NCI-H748 (cell line): Measurements from ENCODE around the gene FGD1.
"Not testable (repeated sequence)": the region's sequence is repeated elsewhere in the genome, so short reads cannot be mapped to it uniquely, and the experiment has no call there.

Experiments
- DNase-seq: peaks from one replicate; lab custom pipeline; 2025; ENCODE audit not compliant: unreplicated experiment; lab: John Stamatoyannopoulos, UW

Gene FGD1

DNA sequence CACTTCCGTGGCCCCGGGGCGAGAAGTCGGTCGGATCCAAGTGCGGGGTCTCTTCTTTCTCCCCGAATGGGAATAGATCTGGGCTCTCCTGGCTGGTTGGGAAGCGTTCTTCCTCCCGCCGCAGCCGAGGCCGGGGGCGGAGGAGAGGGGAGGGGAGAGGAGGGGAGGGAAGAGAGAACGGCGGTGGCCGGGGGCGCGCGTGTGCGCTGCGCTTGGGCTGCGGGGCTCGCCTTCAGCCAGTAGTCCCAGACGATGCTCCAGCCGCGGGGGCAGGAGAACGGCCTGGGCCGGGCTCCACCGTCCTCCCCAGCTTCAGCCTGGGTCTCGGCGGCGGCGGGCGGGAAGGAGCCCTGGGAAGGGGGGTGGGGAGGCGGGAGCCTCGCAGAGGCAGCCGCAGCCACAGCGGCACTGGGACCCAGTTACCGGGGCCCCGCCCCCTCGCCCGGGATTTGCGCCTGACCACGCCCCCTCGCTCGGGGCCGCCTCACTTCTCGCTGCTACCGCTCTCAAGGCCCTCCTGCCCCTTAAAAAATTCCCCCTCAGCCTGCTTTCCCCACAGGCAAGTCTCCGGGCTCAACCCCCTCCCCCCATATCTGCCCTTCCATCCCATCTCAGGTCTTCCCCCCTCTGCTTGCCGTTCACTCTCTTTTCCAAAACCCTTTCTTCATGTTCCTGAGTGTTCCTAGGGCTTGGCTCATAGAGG is at the start of gene FGD1:
Gene FGD1 (minus strand): TSS at position 421 of the 703 bp plus-strand sequence. CDS start 802 bp downstream, outside the sequence.
- peak; percentile 81 for DNase-seq

DNA sequence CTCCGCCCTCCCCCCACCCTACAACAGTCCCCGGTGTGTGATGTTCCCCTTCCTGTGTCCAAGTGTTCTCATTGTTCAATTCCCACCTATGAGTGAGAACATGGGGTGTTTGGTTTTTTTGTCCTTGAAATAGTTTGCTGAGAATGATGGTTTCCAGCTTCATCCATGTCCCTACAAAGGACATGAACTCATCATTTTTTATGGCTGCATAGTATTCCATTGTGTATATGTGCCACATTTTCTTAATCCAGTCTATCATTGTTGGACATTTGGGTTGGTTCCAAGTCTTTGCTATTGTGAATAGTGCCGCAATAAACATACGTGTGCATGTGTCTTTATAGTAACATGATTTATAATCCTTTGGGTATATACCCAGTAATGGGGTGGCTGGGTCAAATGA is 46.2 kb upstream of the FGD1 start:
- not testable (repeated sequence) for DNase-seq

DNA sequence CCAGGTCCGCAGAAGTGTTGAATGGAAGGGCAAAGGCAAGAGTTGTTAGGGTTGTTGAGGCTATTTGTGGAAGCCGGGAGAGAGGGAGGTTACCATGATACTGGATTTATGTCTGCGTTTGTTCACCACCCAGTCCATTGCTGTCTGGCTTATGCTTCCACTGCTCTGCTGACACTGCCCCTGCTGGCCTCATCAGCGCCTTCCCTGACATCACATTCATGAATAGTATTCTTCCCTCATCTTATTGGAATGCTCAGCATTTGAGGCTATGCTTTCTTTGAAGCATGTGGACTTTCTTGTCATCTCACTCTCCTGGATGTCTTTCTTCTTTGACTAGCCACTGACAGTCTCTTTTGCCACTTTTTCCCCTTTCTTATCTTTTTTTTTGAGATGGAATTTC is 44.3 kb upstream of the FGD1 start:
- DNase-seq, result no peak

DNA sequence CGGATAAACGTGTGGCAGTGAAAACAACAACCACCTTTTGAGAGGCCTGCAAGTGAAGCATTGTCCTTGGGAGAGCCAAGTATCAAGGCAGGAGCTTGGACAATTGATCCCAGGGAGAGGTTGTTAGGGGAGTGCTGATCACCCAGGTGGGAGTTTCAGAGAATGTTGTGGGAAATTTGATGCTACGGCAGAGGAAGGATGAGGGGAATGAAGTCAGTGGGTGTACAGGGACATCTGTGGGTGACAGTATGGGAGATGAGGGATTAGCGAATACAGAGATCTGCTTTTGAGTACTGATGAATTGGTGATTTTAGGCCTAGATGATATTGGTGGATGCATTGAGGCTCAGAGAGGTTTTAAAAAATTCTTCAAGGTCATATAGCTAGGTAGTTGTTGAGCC is 38.2 kb upstream of the FGD1 start:
- no peak for DNase-seq

DNA sequence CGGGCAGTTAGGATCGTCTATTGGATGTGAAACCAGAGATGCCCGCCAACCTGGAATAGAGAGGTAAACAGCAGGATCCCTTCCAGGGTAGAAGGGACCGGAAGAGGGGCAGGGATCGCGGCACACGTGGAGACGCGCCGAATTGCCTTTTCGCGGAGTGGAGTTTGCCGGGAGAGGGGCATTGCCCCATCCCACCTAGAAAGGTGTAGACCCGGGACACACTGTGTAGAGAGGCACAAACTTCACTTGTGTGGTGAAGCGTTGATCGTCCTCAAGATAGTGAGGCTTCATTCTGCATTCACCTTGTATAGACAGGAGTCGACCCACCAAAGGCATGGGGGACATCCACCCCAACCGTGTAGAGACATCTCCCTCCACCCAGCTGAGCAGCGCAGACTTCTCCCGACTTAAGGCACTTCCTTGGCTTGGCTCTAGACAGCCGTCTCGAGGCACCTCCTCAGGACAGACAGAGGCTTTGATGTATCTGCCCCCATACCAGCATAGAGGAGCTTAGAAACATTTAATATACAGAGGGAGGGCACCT is 34.4 kb upstream of the FGD1 start:
- peak; percentile 34 for DNase-seq

DNA sequence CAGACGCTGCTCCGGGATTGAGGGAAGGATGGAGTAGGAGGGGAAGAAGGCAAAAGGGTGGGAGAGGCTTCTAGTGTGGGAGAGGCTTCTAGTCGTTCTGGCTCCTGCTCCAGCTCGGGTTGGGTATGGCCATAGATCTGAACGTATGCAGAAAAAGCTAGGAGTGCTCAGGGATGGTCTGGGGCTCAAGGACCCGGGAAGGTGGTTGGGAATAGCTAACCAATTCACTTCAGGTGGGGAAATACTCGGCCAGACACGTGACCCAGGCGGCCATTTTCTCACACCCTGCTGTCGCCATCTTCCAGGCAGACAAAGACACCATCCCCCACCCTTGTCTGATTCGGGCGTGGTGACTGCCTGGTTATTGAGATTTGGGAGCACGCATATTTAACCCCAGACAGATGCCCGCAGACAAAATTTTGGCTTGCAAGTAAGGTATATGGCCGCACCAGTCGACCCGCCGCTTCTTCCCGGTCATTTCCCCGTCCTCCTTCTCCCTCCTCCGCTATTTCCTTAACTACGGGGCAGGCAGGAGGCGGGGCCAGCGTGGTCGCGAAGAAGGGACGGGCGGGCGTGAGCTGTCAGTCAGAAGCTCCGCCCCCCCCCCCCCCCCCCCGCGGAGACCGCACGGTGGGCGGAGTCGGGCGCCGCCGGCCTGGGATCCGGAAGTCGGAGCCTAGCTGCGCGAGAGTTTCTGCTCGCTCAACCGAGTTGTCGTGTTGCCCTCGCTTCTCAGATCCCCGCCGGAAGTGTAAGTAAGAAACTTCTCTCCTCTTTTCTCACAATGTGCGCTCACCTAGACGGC is 33.7 kb upstream of the FGD1 start, which contains the start of gene GNL3L:
Gene GNL3L (plus strand): TSS at position 668 of the 805 bp plus-strand sequence. CDS start 2,348 bp downstream, outside the sequence.
- DNase-seq, result peak; percentile 89

DNA sequence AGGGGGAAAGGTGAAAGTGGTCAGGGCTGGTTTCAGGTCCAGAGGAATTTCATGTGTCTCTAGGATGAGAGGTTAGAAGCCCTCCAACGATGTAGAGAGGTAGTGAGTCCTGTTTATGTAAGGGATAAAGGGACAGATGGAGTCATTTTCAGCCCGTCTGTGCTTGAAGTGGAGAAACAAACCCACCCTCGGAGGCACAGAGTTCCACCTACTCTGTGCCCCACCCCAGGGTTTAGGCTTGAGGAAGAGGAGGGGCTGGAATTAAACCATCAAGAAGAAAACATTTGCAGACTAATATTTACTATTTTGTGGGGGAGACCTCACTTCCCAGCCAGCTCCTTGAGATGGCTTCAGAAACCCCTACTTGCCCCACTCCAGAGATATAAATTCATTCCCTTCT is 33.1 kb upstream of the FGD1 start:
- DNase-seq, result peak; percentile 64

DNA sequence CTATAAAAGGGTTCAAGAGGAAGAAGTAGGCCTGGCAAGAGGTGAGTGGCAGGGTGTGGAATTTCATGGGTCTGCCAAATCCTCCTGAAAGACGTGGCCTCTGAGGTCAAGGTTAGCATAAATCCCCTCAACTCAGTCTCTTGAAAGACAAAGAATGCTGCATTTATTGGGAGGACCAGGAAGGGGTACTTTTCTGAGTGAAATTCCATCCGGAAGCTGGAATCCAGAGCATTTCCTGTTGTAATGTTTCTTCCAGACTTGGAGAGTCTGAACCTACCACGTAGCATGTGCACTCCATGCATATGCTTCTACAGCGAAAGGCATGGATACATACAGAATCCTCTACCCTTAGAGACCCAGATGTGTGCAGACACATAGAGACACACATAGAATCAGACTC is 13.4 kb upstream of the FGD1 start:
- DNase-seq, result no peak

DNA sequence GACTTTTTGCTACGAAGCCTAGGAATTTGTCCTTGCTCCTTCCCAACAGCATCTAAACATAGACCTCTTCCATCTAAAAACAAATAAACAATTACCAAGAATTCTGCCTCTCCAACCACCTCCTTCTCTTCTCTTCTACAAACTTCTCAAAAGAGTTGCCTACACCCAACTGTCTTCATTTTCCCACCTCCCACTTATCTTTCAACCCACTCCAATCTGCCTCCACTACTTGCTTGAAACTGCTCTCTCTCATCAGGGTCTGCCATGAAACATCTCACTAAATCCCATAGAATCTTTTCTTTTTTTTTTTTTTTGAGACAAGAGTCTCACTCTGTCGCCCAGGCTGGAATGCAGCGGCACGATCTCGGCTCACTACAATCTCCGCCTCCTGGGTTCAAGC is 902 bp upstream of the FGD1 start:
- no peak for DNase-seq

DNA sequence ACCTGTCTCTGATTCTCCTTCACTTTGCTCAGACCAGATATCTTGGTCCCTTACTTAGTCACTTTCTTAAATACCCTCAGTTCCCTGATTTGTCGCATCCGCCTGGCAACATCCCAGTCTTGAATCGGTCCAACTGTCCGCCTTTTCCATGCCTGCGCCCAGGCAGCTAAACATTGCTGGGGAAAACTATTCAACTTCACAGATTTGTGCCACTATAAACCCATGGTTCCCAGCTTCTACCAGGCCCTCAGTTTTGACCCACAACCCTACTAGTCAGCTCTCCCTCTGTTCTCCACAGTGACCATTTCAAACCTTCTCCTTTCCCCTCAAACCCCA is 451 bp upstream of the FGD1 start:
- no peak for DNase-seq

DNA sequence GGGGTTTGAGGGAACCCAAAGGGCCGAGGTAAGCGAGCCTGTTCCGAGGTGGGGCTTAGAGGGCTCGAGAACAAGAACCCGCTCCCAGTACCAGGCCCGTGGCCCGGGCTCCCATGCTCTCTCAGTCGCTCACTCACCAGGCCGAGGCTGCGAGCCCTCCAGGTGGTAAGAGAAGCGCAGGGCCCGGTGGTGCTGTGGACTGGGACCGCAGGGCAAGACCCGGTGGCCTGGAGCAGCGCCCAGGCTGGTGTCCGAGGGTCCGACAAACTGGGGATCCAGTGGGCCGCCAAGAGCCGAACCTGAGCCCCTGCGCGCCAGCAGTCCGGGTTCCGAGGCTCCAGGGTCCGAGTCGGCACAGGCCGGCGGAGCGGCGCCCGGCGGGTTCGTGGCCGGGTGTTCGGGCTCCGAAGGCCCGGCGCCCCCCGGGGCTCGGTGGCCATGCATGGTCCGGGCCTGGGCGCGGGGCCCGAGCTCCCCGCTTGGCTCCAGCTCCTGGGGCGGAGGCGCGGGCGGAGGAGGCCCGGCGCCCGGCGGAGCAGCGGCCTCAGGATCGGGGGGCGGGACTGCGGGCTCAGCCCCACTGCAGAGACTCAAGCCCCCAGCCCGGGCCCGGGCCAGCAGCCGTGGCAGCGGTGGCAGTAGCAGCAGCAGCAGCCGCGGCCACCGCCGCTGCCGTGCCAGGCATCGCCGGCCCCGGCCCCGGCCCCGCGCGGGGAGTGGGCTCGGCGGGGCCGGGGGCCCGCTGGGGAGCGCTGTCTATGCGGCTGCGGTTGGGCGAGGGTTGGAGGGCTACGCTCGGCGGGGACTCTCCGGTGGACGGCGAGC is 833 bp downstream of the FGD1 start:
- DNase-seq, result peak; percentile 45

DNA sequence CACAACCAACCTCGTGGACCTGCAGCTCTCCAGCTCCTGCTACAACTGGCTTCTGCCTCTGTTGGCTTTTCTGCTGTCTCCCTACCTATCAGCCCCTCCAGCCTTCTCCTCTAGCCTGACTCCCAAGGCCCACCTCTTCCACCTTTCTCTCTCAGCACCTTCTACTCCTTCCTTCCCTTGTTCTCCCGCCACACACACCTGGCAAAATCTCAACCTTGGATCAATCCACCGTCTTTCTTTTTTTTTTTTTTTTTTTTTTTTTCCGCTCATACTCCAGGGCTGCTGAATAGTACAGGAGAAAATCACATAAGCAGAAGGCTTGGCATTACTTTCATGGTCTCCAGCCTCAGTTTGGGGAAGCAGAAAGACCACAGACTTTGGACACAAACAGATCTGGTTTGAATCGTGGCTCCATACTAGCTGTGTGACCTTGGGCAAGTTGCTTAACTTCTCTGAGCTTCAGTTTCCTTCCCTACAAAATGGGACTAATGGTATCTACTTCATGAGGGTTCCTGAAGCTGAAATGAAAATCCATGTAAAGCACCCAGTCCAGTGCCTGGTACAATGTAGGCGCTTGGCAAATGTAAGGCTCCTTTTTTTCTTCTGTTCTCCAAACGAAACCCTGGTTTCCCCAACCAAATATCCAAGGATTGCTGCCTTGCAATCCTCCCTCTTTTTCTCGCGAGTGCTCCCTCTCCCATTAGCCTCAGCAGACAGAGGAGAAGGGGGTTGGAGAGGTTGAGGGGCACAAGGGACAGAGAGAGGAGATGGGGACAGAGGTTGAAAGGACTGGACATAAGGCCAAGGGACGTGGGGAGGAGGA is 1.7 kb downstream of the FGD1 start:
- no peak for DNase-seq

DNA sequence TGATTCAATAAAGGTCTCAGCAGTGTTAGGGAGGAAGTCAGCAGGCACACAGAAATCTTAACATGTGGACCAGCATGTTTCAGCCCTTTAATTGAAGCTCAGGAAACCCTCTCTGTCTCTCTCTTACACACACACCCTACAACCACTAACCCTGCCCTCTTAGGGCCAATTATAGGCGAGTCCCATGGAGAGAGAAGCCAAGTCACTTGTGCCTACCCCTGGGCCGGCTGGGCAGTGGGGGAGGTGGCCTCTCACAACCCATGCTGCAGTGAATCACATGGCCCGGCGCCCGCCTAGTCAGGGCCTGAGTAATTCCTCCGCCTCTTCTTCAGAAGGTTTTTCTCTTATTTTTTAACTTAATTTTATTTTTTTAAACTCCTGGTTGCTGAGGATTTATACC is 3.7 kb downstream of the FGD1 start:
- no peak for DNase-seq

DNA sequence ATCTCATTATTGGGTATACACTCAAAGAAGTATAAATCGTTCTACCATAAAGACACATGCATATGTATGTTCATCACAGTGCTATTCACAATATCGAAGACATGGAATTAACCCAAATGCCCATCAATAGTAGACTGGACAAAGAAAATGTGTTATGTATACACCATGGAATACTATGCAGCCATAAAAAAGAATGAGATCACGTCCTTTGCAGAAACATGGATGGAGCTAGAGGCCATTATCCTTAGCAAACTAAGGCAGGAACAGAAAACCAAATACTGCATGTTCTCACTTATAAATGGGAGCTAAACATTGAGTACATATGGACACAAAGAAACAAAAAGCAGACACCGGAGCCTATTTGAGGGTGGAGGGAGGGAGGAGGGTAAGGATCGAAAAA is 6.2 kb downstream of the FGD1 start:
- DNase-seq, result not testable (repeated sequence)

DNA sequence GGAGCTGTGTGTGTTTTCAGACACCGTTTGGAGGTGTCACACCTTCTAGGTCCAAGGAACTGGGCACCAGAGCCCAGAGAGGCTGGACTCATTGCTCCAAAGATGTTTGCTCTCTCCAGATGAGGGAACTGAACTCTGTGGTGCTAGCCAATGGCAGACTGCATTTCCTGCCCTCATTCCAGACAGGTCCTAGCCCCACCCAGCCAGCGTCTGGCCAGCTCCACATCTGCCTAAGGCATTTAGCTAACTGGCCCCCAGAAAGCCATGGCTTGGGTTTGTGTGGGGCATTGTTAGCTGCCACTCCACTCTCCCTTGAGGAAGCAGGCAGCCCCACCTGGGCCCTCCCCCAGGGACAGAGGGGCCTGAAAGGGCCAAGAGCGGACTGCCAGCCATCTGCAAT is 11.4 kb downstream of the FGD1 start:
- DNase-seq, result no peak

DNA sequence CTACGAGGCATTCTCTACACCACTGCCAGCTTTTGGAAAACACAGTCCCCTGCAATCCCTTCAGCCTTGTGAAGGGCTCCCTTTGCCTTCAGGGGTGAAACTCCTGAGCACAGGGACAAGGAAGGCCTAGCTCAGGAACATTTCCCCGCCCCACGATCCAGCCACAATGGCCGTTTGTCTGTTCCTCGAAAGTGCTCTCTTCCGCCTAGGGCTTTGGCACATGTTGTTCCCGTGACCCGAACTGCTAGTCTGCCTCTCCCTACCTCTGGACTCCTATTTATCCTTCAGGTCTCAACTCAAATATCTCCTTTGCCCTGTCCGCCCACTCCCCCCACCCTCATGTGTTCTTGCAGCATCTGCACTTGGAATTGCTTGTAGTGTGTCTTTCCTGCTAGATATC is 12.1 kb downstream of the FGD1 start:
- DNase-seq, result no peak

DNA sequence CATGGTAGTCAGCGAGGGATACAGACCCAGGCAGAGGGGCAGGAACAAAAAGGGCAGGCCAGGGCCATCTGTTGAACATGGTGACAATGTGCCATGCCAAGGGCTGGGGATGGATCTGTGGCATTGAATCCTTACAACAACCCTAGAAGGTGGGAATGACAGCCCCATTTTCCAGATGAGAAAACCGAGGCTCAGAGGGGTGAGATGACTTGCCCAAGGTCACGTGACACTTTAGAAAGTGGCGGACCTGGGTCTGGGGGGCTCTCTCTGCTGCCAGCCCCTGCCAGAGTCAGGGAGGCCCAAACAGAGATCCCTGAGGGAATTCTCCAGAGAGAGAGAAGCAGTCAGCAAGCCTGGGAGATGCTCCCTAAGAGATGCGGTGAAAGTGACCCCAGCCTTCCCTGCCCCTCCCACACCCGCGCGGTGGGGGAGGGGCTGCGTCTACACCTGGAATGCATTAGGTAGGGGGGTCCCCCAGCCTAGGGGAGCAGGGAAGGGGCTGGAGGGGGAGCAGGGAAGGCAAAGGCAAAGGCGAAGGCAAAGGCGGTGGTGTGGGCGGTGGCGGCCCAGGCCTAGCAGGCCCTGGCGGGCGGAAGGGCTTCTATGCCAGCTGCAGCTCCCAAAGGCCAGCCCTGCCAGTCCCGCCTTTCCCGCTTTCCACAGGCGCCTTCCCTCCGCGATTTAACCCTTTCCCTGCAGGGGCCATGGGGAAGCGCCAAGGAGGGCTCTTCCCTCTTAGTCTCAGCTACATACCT is 13.0 kb downstream of the FGD1 start:
- no peak for DNase-seq

DNA sequence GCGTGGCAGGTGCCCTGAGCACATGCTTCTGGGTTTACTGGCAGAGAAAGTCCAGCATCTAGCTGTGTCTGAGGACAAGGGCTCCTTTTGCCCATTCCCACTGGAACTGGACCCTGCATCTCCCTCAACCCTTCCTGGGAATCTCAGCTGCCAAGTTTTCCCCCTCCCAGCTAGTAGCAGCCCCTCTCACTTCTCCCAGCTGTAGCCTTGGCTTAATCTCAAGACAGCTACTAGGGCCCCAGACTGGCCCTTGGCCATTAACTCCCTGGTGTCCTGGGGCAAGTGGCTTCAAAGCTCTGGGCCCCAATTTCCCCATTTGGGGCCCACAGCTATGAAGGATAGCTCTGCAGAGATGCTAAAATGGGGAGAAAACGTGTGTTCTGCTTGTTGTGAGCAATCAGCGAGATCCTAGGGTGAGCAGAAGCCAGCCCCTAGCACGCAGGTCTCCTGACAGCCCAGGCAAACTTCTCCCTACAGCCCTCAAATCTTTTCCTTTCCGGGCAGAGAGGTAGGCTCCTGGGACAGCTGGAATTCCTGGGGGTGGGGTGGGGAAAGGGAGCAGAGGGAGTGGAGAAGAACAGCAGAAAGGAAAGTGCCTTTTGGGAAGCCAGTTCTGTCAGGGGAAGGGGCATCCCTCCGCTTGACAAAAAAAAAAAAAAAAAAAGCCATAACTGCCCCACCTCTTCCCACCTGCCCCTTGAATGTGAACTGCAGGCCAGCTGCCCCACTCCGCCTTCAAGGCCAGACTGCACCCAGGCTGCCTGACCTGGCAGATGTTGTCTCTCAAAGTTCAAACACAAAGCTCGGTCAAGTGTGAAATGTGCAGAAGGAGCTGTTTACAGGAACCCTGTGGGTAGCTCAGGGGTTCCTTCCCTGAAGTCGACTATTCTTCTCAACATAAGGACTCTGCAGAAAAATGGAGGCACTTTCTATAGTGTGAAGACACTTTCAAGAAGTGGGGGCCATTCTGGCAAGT is 16.6 kb downstream of the FGD1 start:
- DNase-seq, result peak; percentile 36
